ENCODE data around the gene PCDHB6.
"Not testable (repeated sequence)": the region's sequence is repeated elsewhere in the genome, so short reads cannot be mapped to it uniquely, and the experiment has no call there.

The PCDHB6 gene

DNA sequence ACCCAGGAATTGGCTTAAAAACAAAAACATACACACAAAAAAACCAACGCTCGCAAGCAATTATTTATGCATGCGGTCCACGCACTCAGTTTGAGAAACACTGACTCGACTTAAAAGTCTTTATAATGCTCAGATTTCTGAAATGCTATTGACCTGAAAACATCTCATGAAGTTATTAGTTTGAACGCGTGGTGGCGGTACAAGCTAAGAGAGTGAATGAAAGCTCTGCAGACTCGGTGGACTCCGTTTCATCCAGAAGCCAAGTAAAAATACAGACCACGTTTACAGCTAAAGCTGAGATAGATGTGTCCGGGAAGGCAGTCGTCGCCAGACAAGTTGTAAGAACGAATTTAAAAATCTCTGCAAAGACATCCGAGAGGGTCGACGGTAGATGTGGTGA, at the start of gene PCDHB6:
Gene PCDHB6 (plus strand): TSS at position 246 of the 400 bp plus-strand sequence. CDS start 201 bp downstream, outside the sequence.
- no peak for DNase-seq

DNA sequence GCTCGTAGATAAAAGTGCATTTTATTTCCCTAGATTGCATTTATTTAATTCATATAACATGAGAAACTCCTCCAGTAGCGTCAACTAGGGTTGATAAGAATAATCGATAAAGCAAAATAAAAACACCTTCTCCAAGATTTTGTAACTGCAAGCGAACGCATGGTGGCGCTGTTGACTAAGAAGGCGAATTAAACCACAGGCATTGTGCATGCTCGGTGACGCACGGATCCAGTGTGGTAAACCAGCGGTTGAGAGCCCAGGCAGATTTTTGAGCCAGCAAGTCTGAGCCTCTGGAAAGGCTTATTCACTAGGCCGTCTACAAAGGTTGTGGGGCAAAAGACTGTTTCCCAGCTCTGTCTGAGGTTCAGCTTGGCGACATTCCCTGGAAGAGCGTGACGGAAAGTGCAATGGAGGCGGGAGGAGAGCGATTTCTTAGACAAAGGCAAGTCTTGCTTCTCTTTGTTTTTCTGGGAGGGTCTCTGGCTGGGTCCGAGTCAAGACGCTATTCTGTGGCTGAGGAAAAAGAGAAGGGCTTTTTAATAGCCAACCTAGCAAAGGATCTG, 49.5 kb upstream of the PCDHB6 start, which contains the start of gene PCDHB3:
Gene PCDHB3 (plus strand): TSS at position 231 of the 563 bp plus-strand sequence. CDS start 177 bp downstream, at position 408.
- no peak for DNase-seq

DNA sequence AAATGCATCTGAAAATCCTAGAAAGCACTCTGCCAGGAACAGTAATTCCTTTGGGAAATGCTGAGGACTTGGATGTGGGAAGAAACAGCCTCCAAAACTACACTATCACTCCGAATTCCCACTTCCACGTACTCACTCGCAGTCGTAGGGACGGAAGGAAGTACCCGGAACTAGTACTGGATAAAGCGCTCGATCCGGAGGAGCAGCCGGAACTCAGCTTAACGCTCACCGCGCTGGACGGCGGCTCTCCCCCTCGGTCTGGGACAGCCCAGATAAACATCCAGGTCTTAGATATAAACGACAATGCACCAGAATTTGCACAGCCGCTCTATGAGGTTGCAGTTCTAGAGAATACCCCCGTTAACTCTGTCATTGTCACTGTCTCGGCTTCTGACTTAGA, 48.8 kb upstream of the PCDHB6 start:
- no peak for DNase-seq

DNA sequence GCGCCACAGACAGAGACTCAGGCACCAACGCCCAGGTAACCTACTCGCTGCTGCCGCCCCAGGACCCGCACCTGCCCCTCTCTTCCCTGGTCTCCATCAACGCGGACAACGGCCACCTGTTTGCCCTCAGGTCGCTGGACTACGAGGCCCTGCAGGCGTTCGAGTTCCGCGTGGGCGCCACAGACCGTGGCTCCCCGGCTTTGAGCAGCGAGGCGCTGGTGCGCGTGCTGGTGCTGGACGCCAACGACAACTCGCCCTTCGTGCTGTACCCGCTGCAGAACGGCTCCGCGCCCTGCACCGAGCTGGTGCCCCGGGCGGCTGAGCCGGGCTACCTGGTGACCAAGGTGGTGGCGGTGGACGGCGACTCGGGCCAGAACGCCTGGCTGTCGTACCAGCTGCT, 47.8 kb upstream of the PCDHB6 start:
- DNase-seq = not testable (repeated sequence)

- not testable (repeated sequence) for DNase-seq
Measured at GRCh38 chr5:141102471-141102870, 47.4 kb upstream of the PCDHB6 start.

DNA sequence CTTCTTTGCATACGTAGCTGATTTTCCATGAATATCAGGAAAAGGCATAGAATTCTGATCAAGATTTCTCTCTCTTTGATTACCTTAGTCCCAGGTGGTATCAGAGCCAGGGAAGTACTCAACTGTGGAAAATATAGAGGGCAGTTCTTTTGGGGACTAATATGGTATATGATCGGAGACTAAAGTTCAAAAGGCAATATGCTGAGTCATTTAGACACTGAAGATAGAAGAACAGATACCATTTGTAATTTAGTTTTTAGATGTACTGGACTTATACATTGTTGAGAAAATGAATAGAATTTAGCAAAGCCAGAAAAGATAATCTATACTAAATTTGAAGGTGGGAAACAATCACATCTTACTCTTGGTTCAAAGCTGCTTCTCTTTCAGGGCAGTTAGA, 44.5 kb upstream of the PCDHB6 start:
- no peak for DNase-seq

DNA sequence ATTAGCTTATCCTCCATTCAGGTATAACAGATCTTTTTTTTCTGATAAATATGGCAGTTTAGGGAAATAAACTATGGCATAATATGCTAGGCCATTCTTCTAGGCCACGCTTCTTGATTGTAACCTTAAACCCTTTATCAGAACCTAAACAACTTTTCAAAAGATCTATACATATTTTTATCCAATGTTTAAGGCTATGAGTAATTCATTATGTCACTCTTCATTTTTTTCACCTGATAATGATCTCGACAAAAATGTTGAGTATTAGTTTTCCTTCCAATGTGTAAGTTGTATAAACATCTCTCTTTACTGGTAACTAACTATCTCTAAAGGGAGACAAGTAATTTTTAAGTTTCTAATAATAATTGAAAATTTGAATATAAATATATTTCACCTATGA, 30.6 kb upstream of the PCDHB6 start:
- no peak for DNase-seq

GRCh38 chr5:141121563-141121962, 28.3 kb upstream of the PCDHB6 start, which contains the start of gene PCDHB4:
TSS of gene PCDHB4 (plus strand) at chr5:141121818. CDS start at chr5:141121999, 181 bp downstream.
- no peak for DNase-seq

DNA sequence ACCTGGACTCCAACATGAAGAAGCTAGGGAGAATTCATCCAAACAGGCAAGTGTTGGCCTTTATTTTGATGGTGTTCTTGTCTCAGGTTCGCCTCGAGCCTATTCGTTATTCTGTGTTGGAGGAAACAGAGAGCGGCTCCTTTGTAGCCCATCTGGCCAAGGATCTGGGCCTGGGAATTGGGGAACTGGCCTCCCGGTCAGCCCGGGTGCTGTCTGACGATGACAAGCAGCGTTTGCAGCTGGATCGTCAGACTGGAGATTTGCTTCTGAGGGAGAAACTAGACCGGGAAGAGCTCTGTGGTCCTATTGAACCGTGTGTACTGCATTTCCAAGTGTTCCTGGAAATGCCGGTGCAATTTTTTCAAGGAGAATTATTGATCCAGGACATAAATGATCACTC, 27.9 kb upstream of the PCDHB6 start:
- DNase-seq = no peak

- DNase-seq = not testable (repeated sequence)
Measured at GRCh38 chr5:141123396-141124135, 26.3 kb upstream of the PCDHB6 start.

DNA sequence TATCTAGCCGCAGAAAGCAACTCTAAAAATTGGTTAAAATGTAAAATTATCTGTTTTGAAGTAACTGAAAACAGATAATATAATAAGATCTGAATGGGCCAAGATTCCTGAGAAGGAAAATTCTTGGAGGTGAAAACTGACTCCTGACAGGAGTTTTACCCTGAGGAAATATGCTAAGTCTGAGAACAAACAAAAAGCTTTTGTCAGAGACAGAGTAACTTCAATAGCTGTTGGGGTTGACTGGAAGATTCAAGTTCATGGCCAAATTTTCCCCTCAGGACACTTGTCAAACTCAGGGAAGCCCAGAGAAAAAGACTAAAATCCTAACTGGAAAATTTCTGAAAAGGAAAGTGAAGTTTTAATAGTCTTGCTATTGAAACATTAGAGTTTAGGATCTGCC, 22.6 kb upstream of the PCDHB6 start:
- no peak for DNase-seq

DNA sequence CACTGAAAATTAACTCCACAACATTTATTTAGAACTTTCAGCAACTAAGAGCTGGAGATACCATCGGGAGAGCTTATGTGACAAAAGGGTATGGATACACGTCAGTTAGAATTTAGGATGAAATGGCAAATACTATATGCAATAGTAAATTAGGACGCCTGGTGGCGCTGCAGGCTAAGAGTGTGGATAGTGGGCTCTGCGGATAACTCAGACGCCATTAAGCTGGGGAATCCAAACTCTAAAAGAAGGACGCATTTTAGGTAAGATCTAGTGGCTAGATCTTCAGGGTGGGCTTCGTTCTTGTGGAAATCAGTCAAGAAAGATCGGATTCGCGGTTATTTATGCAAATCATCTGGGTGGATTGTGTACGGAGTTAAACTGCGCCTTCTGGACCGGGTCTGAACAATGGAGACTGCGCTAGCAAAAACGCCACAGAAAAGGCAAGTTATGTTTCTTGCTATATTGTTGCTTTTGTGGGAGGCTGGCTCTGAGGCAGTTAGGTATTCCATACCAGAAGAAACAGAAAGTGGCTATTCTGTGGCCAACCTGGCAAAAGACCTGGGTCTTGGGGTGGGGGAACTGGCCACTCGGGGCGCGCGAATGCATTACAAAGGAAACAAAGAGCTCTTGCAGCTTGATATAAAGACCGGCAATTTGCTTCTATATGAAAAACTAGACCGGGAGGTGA, 14.7 kb upstream of the PCDHB6 start, which contains the start of gene PCDHB5:
Gene PCDHB5 (plus strand): TSS at position 177 of the 688 bp plus-strand sequence. CDS start 229 bp downstream, at position 406.
- DNase-seq = no peak

DNA sequence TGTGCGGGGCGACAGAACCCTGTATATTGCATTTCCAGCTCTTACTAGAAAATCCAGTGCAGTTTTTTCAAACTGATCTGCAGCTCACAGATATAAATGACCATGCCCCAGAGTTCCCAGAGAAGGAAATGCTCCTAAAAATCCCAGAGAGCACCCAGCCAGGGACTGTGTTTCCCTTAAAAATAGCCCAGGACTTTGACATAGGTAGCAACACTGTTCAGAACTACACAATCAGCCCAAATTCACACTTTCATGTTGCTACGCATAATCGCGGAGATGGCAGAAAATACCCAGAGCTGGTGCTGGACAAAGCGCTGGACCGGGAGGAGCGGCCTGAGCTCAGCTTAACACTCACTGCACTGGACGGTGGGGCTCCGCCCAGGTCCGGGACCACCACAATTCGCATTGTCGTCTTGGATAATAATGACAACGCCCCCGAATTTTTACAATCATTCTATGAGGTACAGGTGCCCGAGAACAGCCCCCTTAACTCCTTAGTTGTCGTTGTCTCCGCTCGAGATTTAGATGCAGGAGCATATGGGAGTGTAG, 14.1 kb upstream of the PCDHB6 start:
- no peak for DNase-seq

DNA sequence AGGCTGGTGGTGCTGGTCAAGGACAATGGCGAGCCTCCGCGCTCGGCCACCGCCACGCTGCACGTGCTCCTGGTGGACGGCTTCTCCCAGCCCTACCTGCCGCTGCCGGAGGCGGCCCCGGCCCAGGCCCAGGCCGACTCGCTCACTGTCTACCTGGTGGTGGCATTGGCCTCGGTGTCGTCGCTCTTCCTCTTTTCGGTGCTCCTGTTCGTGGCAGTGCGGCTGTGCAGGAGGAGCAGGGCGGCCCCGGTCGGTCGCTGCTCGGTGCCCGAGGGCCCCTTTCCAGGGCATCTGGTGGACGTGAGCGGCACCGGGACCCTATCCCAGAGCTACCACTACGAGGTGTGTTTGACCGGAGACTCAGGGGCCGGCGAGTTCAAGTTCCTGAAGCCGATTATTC, 12.5 kb upstream of the PCDHB6 start:
- DNase-seq = not testable (repeated sequence)

- DNase-seq = no peak
Measured at GRCh38 chr5:141150224-141150992, 551 bp downstream of the PCDHB6 start.

GRCh38 chr5:141150993-141151325, 1.1 kb downstream of the PCDHB6 start:
- DNase-seq = no peak

DNA sequence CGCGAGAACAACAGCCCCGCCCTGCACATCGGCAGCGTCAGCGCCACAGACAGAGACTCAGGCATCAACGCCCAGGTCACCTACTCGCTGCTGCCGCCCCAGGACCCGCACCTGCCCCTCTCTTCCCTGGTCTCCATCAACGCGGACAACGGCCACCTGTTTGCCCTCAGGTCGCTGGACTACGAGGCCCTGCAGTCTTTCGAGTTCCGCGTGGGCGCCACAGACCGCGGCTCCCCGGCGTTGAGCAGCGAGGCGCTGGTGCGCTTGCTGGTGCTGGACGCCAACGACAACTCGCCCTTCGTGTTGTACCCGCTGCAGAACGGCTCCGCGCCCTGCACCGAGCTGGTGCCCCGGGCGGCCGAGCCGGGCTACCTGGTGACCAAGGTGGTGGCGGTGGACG, 1.8 kb downstream of the PCDHB6 start:
- DNase-seq = not testable (repeated sequence)

DNA sequence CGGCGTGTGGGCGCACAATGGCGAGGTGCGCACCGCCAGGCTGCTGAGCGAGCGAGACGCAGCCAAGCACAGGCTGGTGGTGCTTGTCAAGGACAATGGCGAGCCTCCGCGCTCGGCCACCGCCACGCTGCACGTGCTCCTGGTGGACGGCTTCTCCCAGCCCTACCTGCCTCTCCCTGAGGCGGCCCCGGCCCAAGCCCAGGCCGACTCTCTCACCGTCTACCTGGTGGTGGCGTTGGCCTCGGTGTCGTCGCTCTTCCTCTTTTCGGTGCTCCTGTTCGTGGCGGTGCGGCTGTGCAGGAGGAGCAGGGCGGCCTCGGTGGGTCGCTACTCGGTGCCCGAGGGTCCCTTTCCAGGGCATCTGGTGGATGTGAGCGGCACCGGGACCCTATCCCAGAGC, 2.2 kb downstream of the PCDHB6 start:
- DNase-seq = not testable (repeated sequence)

DNA sequence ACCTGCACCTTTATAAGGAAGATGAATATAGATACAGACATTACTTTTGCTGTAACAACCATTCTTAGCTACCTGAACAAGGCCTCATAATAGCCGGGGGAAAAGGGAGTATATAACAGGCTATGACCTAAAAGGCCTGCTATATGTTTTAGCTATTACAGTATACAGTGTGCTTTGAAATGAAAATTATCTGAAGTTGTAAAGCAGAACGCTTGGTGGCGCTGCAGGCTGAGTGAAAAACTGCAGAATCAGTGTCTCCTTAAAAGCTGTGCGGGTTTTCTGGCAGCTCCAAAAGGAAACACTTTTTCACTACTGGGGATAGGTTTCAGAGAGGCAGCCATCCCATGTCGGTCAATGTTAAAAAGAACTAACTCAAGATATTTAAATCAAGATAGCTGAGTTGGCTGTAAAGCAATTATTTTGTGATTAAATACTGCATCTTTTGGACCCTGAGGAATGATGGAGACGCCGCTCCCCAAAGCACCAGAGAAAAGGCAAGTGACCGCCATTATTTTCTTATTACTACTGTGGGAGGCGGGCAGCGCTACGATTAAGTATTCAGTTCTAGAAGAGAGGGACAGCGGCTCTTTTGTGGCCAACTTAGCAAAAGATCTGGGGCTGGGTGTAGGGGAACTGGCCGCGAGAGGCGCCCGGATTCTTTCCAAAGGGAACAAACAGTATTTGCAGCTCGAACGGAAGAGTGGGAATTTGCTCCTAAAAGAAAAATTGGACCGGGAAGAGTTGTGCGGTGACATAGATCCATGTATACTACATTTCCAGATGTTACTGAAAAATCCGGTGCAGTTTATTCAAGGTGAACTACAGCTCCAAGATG, 5.9 kb downstream of the PCDHB6 start:
- no peak for DNase-seq

DNA sequence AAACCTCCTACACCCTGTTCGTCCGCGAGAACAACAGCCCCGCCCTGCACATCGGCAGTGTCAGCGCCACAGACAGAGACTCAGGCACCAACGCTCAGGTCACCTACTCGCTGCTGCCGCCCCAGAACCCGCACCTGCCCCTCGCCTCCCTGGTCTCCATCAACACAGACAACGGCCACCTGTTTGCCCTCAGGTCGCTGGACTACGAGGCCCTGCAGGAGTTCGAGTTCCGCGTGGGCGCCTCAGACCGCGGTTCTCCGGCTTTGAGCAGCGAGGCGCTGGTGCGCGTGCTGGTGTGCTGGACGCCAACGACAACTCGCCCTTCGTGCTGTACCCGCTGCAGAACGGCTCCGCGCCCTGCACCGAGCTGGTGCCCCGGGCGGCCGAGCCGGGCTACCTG, 7.5 kb downstream of the PCDHB6 start:
- DNase-seq = not testable (repeated sequence)

DNA sequence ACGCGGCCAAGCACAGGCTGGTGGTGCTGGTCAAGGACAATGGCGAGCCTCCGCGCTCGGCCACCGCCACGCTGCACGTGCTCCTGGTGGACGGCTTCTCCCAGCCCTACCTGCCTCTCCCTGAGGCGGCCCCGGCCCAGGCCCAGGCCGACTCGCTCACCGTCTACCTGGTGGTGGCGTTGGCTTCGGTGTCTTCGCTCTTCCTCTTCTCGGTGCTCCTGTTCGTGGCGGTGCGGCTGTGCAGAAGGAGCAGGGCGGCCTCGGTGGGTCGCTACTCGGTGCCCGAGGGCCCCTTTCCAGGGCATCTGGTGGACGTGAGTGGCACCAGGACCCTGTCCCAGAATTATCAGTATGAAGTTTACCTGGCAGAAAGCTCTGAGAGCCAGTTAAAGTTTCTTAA, 8.0 kb downstream of the PCDHB6 start:
- not testable (repeated sequence) for DNase-seq
